Measurements from ENCODE around the gene THOC6.

Gene THOC6

GRCh38 chr16:2982402-2982801 lies 41.4 kb upstream of the THOC6 start:
- Histone ChIP-seq H4K8ac (ENCODE audit: low read depth, low read length) (no peak overlapping the region), H3K79me2 (ENCODE audit: control insufficient read depth, insufficient read depth, low read length) (peaks cover 11% of the 10 kb centered on the region), H3K4me3 (ENCODE audit: low read length) (no peak overlapping the region), H3K23ac (ENCODE audit: low read length) (no peak overlapping the region), H3K4me1 (ENCODE audit: control insufficient read depth, low read depth, low read length) (peaks cover 2% of the 10 kb centered on the region), H4K5ac (ENCODE audit: low read length) (no peak overlapping the region), H3K27me3 (ENCODE audit: insufficient read depth, low read length, poor library complexity) (no peaks in the 10 kb centered on the region), H3K4ac (ENCODE audit: low read depth, low read length) (no peak overlapping the region), H3K79me1 (ENCODE audit: low read length) (peaks cover 10% of the 10 kb centered on the region), H2BK5ac (ENCODE audit: low read length) (no peak overlapping the region), H3K4me2 (ENCODE audit: low read length) (no peak overlapping the region), H2BK15ac (replicated peaks; ENCODE audit: low read depth) (no peak overlapping the region), H3K56ac (ENCODE audit: low read length) (peak overlapping the region; percentile 44), H3K27ac (ENCODE audit: low read depth, low read length) (no peak overlapping the region), H3K36me3 (ENCODE audit: control insufficient read depth, insufficient read depth, low read length) (peaks cover 2% of the 10 kb centered on the region), H3K9ac (ENCODE audit: low read length) (no peak overlapping the region), H2BK120ac (ENCODE audit: low read depth, low read length) (no peak overlapping the region), H3K18ac (ENCODE audit: low read length) (no peak overlapping the region), H2AK5ac (ENCODE audit: low read length) (no peak overlapping the region)
- DNase-seq = no peak
- no CpG with 5 or more reads among the region's 5 CpGs for WGBS (ENCODE audit: extremely low coverage, insufficient coverage, low lambda C conversion rate)

GRCh38 chr16:2983706-2984136 lies 40.1 kb upstream of the THOC6 start:
- peaks cover 6% of the 10 kb centered on the region for H3K79me1 ChIP-seq (ENCODE audit: low read length)
- H2BK120ac ChIP-seq (ENCODE audit: low read depth, low read length) = no peak overlapping the region
- no peak overlapping the region for H2BK5ac ChIP-seq (ENCODE audit: low read length)
- H3K79me2 ChIP-seq (ENCODE audit: control insufficient read depth, insufficient read depth, low read length) = peaks cover 7% of the 10 kb centered on the region
- H4K8ac ChIP-seq (ENCODE audit: low read depth, low read length) = no peak overlapping the region
- peak overlapping the region; percentile 42 for H3K9ac ChIP-seq (ENCODE audit: low read length)
- no peak overlapping the region for H3K4me2 ChIP-seq (ENCODE audit: low read length)
- H4K5ac ChIP-seq (ENCODE audit: low read length) = no peak overlapping the region
- no peak overlapping the region for H3K27ac ChIP-seq (ENCODE audit: low read depth, low read length)
- no peak overlapping the region for H2AK5ac ChIP-seq (ENCODE audit: low read length)
- no peak overlapping the region for H3K18ac ChIP-seq (ENCODE audit: low read length)
- no peaks in the 10 kb centered on the region for H3K27me3 ChIP-seq (ENCODE audit: insufficient read depth, low read length, poor library complexity)
- H3K56ac ChIP-seq (ENCODE audit: low read length) = peak overlapping the region; percentile 60
- no peak overlapping the region for H2BK15ac ChIP-seq (replicated peaks; ENCODE audit: low read depth)
- peaks cover 2% of the 10 kb centered on the region for H3K4me1 ChIP-seq (ENCODE audit: control insufficient read depth, low read depth, low read length)
- H3K36me3 ChIP-seq (ENCODE audit: control insufficient read depth, insufficient read depth, low read length) = no peaks in the 10 kb centered on the region
- WGBS (ENCODE audit: extremely low coverage, insufficient coverage, low lambda C conversion rate) = no CpG with 5 or more reads among the region's 42 CpGs
- DNase-seq = peak; percentile 89
- H3K4me3 ChIP-seq (ENCODE audit: low read length) = no peak overlapping the region
- no peak overlapping the region for H3K23ac ChIP-seq (ENCODE audit: low read length)
- no peak overlapping the region for H3K4ac ChIP-seq (ENCODE audit: low read depth, low read length)

- Histone ChIP-seq H2BK120ac (ENCODE audit: low read depth, low read length) (no peak overlapping the region), H4K8ac (ENCODE audit: low read depth, low read length) (no peak overlapping the region), H4K5ac (ENCODE audit: low read length) (no peak overlapping the region), H3K4me3 (ENCODE audit: low read length) (no peak overlapping the region), H2BK15ac (replicated peaks; ENCODE audit: low read depth) (no peak overlapping the region), H3K4me2 (ENCODE audit: low read length) (no peak overlapping the region), H2BK5ac (ENCODE audit: low read length) (no peak overlapping the region), H3K4me1 (ENCODE audit: control insufficient read depth, low read depth, low read length) (peaks cover 2% of the 10 kb centered on the region), H3K9ac (ENCODE audit: low read length) (no peak overlapping the region), H3K18ac (ENCODE audit: low read length) (no peak overlapping the region), H3K23ac (ENCODE audit: low read length) (no peak overlapping the region), H3K27me3 (ENCODE audit: insufficient read depth, low read length, poor library complexity) (no peaks in the 10 kb centered on the region), H3K56ac (ENCODE audit: low read length) (peak overlapping the region; percentile 15), H3K79me1 (ENCODE audit: low read length) (no peaks in the 10 kb centered on the region), H3K4ac (ENCODE audit: low read depth, low read length) (no peak overlapping the region), H3K36me3 (ENCODE audit: control insufficient read depth, insufficient read depth, low read length) (no peaks in the 10 kb centered on the region), H3K27ac (ENCODE audit: low read depth, low read length) (no peak overlapping the region), H3K79me2 (ENCODE audit: control insufficient read depth, insufficient read depth, low read length) (no peaks in the 10 kb centered on the region), H2AK5ac (ENCODE audit: low read length) (no peak overlapping the region)
- WGBS (ENCODE audit: extremely low coverage, insufficient coverage, low lambda C conversion rate) = no CpG with 5 or more reads among the region's 9 CpGs
- DNase-seq = no peak
Measured at GRCh38 chr16:2985462-2985861, 38.4 kb upstream of the THOC6 start.

GRCh38 chr16:2985893-2986355 lies 37.9 kb upstream of the THOC6 start:
- H3K18ac ChIP-seq (ENCODE audit: low read length) = no peak overlapping the region
- no peak for DNase-seq
- H3K79me1 ChIP-seq (ENCODE audit: low read length) = no peaks in the 10 kb centered on the region
- H4K8ac ChIP-seq (ENCODE audit: low read depth, low read length) = no peak overlapping the region
- peak overlapping the region; percentile 15 for H3K56ac ChIP-seq (ENCODE audit: low read length)
- H2BK15ac ChIP-seq (replicated peaks; ENCODE audit: low read depth) = no peak overlapping the region
- H3K36me3 ChIP-seq (ENCODE audit: control insufficient read depth, insufficient read depth, low read length) = no peaks in the 10 kb centered on the region
- no peak overlapping the region for H3K27ac ChIP-seq (ENCODE audit: low read depth, low read length)
- no peak overlapping the region for H3K4me3 ChIP-seq (ENCODE audit: low read length)
- H2BK5ac ChIP-seq (ENCODE audit: low read length) = no peak overlapping the region
- no peaks in the 10 kb centered on the region for H3K79me2 ChIP-seq (ENCODE audit: control insufficient read depth, insufficient read depth, low read length)
- H3K23ac ChIP-seq (ENCODE audit: low read length) = no peak overlapping the region
- no peak overlapping the region for H3K4me2 ChIP-seq (ENCODE audit: low read length)
- H3K27me3 ChIP-seq (ENCODE audit: insufficient read depth, low read length, poor library complexity) = no peaks in the 10 kb centered on the region
- H4K5ac ChIP-seq (ENCODE audit: low read length) = no peak overlapping the region
- no CpG with 5 or more reads among the region's 15 CpGs for WGBS (ENCODE audit: extremely low coverage, insufficient coverage, low lambda C conversion rate)
- no peak overlapping the region for H3K9ac ChIP-seq (ENCODE audit: low read length)
- H3K4me1 ChIP-seq (ENCODE audit: control insufficient read depth, low read depth, low read length) = peaks cover 2% of the 10 kb centered on the region
- H3K4ac ChIP-seq (ENCODE audit: low read depth, low read length) = no peak overlapping the region
- H2AK5ac ChIP-seq (ENCODE audit: low read length) = no peak overlapping the region
- H2BK120ac ChIP-seq (ENCODE audit: low read depth, low read length) = no peak overlapping the region

GRCh38 chr16:2986623-2987188 lies 37.1 kb upstream of the THOC6 start:
- DNase-seq = no peak
- no peak overlapping the region for H3K27ac ChIP-seq (ENCODE audit: low read depth, low read length)
- no peak overlapping the region for H3K23ac ChIP-seq (ENCODE audit: low read length)
- H3K9ac ChIP-seq (ENCODE audit: low read length) = no peak overlapping the region
- H3K18ac ChIP-seq (ENCODE audit: low read length) = no peak overlapping the region
- no peak overlapping the region for H2AK5ac ChIP-seq (ENCODE audit: low read length)
- WGBS (ENCODE audit: extremely low coverage, insufficient coverage, low lambda C conversion rate) = no CpG with 5 or more reads among the region's 17 CpGs
- no peak overlapping the region for H4K5ac ChIP-seq (ENCODE audit: low read length)
- H3K4me3 ChIP-seq (ENCODE audit: low read length) = no peak overlapping the region
- no peak overlapping the region for H2BK15ac ChIP-seq (replicated peaks; ENCODE audit: low read depth)
- no peaks in the 10 kb centered on the region for H3K27me3 ChIP-seq (ENCODE audit: insufficient read depth, low read length, poor library complexity)
- no peaks in the 10 kb centered on the region for H3K79me2 ChIP-seq (ENCODE audit: control insufficient read depth, insufficient read depth, low read length)
- no peaks in the 10 kb centered on the region for H3K79me1 ChIP-seq (ENCODE audit: low read length)
- no peak overlapping the region for H4K8ac ChIP-seq (ENCODE audit: low read depth, low read length)
- H3K4ac ChIP-seq (ENCODE audit: low read depth, low read length) = no peak overlapping the region
- peaks cover 2% of the 10 kb centered on the region for H3K4me1 ChIP-seq (ENCODE audit: control insufficient read depth, low read depth, low read length)
- H2BK120ac ChIP-seq (ENCODE audit: low read depth, low read length) = no peak overlapping the region
- H3K4me2 ChIP-seq (ENCODE audit: low read length) = no peak overlapping the region
- no peak overlapping the region for H2BK5ac ChIP-seq (ENCODE audit: low read length)
- no peak overlapping the region for H3K56ac ChIP-seq (ENCODE audit: low read length)
- no peaks in the 10 kb centered on the region for H3K36me3 ChIP-seq (ENCODE audit: control insufficient read depth, insufficient read depth, low read length)

GRCh38 chr16:2987286-2987685 lies 36.5 kb upstream of the THOC6 start:
- WGBS (ENCODE audit: extremely low coverage, insufficient coverage, low lambda C conversion rate) = no CpG with 5 or more reads among the region's 9 CpGs
- Histone ChIP-seq H3K79me2 (ENCODE audit: control insufficient read depth, insufficient read depth, low read length) (no peaks in the 10 kb centered on the region), H2BK120ac (ENCODE audit: low read depth, low read length) (no peak overlapping the region), H3K79me1 (ENCODE audit: low read length) (no peaks in the 10 kb centered on the region), H3K4me2 (ENCODE audit: low read length) (no peak overlapping the region), H3K4me3 (ENCODE audit: low read length) (no peak overlapping the region), H3K9ac (ENCODE audit: low read length) (no peak overlapping the region), H2BK5ac (ENCODE audit: low read length) (no peak overlapping the region), H2AK5ac (ENCODE audit: low read length) (no peak overlapping the region), H3K23ac (ENCODE audit: low read length) (no peak overlapping the region), H3K27ac (ENCODE audit: low read depth, low read length) (no peak overlapping the region), H3K4me1 (ENCODE audit: control insufficient read depth, low read depth, low read length) (no peaks in the 10 kb centered on the region), H3K4ac (ENCODE audit: low read depth, low read length) (no peak overlapping the region), H3K18ac (ENCODE audit: low read length) (no peak overlapping the region), H3K27me3 (ENCODE audit: insufficient read depth, low read length, poor library complexity) (no peaks in the 10 kb centered on the region), H3K56ac (ENCODE audit: low read length) (no peak overlapping the region), H4K8ac (ENCODE audit: low read depth, low read length) (no peak overlapping the region), H4K5ac (ENCODE audit: low read length) (no peak overlapping the region), H2BK15ac (replicated peaks; ENCODE audit: low read depth) (no peak overlapping the region), H3K36me3 (ENCODE audit: control insufficient read depth, insufficient read depth, low read length) (no peaks in the 10 kb centered on the region)
- DNase-seq = no peak

Measured in mesendoderm (in vitro differentiated cells).